H1 (cell line): ENCODE measurements around the gene BBLN. TPM values are rescaled to one million over a fixed set of nuclear protein-coding genes. Genes with fewer than 3 reads are reported as not detected.

Experiments used
- EZH2 ChIP-seq: fragments of 200-600 bp; sonication (generic); IDR thresholded peaks from 2 replicates; pipeline ENCODE4 v1.7.1; 2012; ENCODE audit warnings: low read depth, mild to moderate bottlenecking, moderate library complexity, low read length, inconsistent platforms; ENCODE audit not compliant: severe bottlenecking
- KDM1A ChIP-seq: fragments of 200-600, 300-600 bp; sonication (generic); IDR thresholded peaks from 2 replicates; pipeline ENCODE4 v1.7.1; 2016; ENCODE audit warnings: mild to moderate bottlenecking, low read length, borderline replicate concordance
- PHF8 ChIP-seq: fragments of 200-600 bp; sonication (generic); conservative IDR thresholded peaks from 2 replicates; pipeline ENCODE4 v1.7.1; 2012; ENCODE audit warnings: low read depth, mild to moderate bottlenecking, inconsistent platforms, low read length, moderate library complexity
- SIN3A ChIP-seq, 2 experiments: IDR thresholded peaks in 1 of 2; conservative IDR thresholded peaks in 1 of 2; 2 replicates each; pipeline ENCODE4 v1.6.1; 2011 to 2012; ENCODE audit warnings: low read length in 2 of 2, improper control_type of control experiment in 1 of 2, low read depth in 1 of 2, mild to moderate bottlenecking in 1 of 2
- SIRT6 ChIP-seq: IDR thresholded peaks from one replicate; pipeline ENCODE4 v1.7.1; 2012; ENCODE audit warnings: low read length, inconsistent platforms
- SRF ChIP-seq: IDR thresholded peaks from 2 replicates; pipeline ENCODE4 v1.6.1; 2011; ENCODE audit warnings: mild to moderate bottlenecking, low read depth, low read length, moderate library complexity
- YY1 ChIP-seq: IDR thresholded peaks from 2 replicates; pipeline ENCODE4 v1.6.1; 2011; ENCODE audit warnings: low read depth, mild to moderate bottlenecking, low read length
- polyA plus RNA-seq, 7 experiments: library from polyadenylated mRNA; depleted of rRNA in 3 of 7; stranded (reverse) in 5 of 7; unstranded in 2 of 7; fragments of >200 nt in 5 of 7; fragments of 200-250 nt in 2 of 7; gene quantifications; 1 replicate in 5 of 7; 2 replicates in 1 of 7; 4 replicates in 1 of 7; pipeline versions ENCODE4 v1.2.1 to v1.2.3, GENCODE V29; 2011 to 2013; ENCODE audit warnings: missing spikeins in 2 of 7, mixed read lengths in 2 of 7
- total RNA-seq: library from RNA; stranded (reverse); fragmentation: NEBNext Ultra II Directional; extraction: Animal tissue kit (Norgen Biotek cat#: 25700); gene quantifications from 2 replicates; pipeline ENCODE4 v1.2.1, GENCODE V29; 2021
- TF ChIP-seq, protein P1 (sequence below): fragments of 300-600 bp; sonication (generic); IDR thresholded peaks from 2 replicates; pipeline ENCODE4 v1.7.1; 2012; ENCODE audit warnings: low read length, moderate library complexity, mild to moderate bottlenecking, inconsistent platforms; ENCODE audit not compliant: insufficient replicate concordance

The BBLN gene
- total and polyA plus RNA-seq, 2 of the 8 experiments (the other 6 are each of a cell fraction or from before 2014, with no cell fraction given) = 63.1 to 164 TPM

DNA sequence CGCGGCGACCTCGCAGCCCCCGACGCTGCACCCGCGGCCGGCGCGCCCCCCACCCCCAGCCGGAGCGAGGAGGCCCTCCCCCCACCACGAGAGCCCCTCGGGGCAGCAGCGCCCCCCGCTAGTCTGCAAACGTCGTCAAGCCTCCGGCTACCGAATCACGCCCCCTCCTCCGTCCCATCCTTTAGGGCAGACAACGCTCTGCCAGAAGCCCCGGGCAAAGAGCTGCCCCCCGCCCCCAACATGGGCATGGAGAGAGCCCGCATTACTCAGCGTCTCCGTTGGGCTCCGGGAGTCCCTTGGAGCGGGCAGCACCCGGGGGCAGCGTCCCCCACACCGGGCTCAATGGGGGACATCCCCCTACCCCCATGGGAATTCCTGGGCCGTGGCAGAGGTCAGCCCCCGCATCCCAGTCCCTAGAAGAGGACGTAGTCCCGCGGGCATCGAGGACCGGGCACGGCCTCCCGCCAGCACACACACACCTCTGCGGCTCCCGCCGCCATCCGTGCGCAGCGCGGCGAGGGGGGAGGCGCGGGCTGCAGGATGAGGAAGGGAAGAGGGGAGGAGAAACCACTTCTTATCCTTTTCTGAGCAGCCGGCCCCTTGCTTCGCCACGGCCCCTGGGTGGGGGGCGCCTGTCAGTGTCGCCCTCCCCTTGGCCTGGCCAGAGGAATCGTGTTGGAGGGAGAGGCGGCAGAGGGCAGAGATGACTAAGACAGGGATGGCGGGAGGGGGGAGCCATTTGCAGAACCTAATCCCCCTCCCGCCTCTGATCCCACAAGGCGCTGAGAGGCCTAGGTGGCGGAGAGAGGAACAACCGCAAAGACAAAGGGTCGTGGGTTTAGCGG is 43.9 kb downstream of the BBLN start (continued):
- TF ChIP-seq, protein P1, sequence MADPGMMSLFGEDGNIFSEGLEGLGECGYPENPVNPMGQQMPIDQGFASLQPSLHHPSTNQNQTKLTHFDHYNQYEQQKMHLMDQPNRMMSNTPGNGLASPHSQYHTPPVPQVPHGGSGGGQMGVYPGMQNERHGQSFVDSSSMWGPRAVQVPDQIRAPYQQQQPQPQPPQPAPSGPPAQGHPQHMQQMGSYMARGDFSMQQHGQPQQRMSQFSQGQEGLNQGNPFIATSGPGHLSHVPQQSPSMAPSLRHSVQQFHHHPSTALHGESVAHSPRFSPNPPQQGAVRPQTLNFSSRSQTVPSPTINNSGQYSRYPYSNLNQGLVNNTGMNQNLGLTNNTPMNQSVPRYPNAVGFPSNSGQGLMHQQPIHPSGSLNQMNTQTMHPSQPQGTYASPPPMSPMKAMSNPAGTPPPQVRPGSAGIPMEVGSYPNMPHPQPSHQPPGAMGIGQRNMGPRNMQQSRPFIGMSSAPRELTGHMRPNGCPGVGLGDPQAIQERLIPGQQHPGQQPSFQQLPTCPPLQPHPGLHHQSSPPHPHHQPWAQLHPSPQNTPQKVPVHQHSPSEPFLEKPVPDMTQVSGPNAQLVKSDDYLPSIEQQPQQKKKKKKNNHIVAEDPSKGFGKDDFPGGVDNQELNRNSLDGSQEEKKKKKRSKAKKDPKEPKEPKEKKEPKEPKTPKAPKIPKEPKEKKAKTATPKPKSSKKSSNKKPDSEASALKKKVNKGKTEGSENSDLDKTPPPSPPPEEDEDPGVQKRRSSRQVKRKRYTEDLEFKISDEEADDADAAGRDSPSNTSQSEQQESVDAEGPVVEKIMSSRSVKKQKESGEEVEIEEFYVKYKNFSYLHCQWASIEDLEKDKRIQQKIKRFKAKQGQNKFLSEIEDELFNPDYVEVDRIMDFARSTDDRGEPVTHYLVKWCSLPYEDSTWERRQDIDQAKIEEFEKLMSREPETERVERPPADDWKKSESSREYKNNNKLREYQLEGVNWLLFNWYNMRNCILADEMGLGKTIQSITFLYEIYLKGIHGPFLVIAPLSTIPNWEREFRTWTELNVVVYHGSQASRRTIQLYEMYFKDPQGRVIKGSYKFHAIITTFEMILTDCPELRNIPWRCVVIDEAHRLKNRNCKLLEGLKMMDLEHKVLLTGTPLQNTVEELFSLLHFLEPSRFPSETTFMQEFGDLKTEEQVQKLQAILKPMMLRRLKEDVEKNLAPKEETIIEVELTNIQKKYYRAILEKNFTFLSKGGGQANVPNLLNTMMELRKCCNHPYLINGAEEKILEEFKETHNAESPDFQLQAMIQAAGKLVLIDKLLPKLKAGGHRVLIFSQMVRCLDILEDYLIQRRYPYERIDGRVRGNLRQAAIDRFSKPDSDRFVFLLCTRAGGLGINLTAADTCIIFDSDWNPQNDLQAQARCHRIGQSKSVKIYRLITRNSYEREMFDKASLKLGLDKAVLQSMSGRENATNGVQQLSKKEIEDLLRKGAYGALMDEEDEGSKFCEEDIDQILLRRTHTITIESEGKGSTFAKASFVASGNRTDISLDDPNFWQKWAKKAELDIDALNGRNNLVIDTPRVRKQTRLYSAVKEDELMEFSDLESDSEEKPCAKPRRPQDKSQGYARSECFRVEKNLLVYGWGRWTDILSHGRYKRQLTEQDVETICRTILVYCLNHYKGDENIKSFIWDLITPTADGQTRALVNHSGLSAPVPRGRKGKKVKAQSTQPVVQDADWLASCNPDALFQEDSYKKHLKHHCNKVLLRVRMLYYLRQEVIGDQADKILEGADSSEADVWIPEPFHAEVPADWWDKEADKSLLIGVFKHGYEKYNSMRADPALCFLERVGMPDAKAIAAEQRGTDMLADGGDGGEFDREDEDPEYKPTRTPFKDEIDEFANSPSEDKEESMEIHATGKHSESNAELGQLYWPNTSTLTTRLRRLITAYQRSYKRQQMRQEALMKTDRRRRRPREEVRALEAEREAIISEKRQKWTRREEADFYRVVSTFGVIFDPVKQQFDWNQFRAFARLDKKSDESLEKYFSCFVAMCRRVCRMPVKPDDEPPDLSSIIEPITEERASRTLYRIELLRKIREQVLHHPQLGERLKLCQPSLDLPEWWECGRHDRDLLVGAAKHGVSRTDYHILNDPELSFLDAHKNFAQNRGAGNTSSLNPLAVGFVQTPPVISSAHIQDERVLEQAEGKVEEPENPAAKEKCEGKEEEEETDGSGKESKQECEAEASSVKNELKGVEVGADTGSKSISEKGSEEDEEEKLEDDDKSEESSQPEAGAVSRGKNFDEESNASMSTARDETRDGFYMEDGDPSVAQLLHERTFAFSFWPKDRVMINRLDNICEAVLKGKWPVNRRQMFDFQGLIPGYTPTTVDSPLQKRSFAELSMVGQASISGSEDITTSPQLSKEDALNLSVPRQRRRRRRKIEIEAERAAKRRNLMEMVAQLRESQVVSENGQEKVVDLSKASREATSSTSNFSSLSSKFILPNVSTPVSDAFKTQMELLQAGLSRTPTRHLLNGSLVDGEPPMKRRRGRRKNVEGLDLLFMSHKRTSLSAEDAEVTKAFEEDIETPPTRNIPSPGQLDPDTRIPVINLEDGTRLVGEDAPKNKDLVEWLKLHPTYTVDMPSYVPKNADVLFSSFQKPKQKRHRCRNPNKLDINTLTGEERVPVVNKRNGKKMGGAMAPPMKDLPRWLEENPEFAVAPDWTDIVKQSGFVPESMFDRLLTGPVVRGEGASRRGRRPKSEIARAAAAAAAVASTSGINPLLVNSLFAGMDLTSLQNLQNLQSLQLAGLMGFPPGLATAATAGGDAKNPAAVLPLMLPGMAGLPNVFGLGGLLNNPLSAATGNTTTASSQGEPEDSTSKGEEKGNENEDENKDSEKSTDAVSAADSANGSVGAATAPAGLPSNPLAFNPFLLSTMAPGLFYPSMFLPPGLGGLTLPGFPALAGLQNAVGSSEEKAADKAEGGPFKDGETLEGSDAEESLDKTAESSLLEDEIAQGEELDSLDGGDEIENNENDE = no peak
- no peak for TF ChIP-seq SRF
- TF ChIP-seq PHF8 = peak; percentile 32; the same call in 1 of the 2 replicates
- no peak for TF ChIP-seq SIRT6
- TF ChIP-seq YY1 = peak; percentile 27; the same call in 1 of the 2 replicates
- no peak for TF ChIP-seq KDM1A
- no peak for TF ChIP-seq EZH2
- no peak; a peak in 1 of 4 replicates for TF ChIP-seq SIN3A (conservative IDR thresholded peaks at IDR 0.05 in 1 of 2, IDR thresholded peaks at IDR 0.05 in 1 of 2; ENCODE audit: low read depth in 1 of 2, low read length in 2 of 2)
